ENCODE data around the gene GATC. TPM values are rescaled to one million over a fixed set of nuclear protein-coding genes. Genes with fewer than 3 reads are reported as not detected.
A peak's percentile ranks its signal among the peaks of the same experiment; 100 is the strongest.

GATC gene
- 10 to 100 TPM; 18.6 to 37.1 (median 27.3) TPM for total RNA-seq

DNA sequence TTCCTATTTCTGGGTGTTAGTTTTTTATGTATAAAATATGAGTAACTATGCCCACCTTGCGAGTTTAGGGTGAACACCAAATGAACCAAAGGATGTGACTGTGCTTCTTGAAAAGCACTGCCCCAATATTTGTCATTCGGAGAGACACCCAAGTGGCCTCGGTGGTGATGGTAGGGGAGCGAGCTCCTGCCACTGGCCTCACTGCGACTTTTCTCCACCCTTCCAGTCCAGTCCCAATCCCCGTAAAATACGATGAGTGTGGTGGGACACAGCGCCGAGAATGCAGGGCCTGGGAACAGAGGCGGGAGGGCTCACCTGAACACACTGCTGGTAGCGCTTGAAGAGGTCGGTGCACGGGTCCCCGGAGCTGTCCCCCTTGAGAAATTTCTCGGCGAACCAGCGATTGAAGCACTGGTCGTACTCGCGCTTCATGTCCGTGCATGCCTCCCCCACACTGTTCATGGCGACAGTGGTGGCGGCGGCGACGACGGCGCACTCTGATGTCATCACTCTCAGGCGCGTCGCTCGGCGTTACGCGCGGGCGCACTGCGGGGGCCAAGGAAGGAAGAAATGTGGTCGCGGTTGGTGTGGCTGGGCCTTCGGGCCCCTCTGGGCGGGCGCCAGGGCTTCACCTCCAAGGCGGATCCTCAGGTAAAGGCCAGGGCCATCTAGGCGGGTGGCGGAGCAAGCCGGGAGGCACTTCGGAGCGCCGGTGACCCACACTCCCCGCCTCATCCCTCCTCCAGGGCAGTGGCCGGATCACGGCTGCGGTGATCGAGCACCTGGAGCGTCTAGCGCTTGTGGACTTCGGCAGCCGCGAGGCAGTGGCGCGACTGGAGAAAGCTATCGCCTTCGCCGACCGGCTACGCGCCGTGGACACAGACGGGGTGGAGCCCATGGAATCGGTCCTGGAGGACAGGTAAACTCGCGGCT, at the start of gene GATC, which contains the start of gene TRIAP1:
TSS of gene GATC (plus strand) at position 534 of the 933 bp plus-strand sequence. CDS start at position 571, 37 bp downstream.
TSS of gene TRIAP1 (minus strand) at position 474 of the 933 bp plus-strand sequence. CDS start at position 462, 12 bp downstream.
- Histone ChIP-seq H3K9me3 (no peaks in the 10 kb centered on the region), H3K36me3 (peaks cover 0 to 45% (median 0%) of the 10 kb centered on the region in 3 donors)

DNA sequence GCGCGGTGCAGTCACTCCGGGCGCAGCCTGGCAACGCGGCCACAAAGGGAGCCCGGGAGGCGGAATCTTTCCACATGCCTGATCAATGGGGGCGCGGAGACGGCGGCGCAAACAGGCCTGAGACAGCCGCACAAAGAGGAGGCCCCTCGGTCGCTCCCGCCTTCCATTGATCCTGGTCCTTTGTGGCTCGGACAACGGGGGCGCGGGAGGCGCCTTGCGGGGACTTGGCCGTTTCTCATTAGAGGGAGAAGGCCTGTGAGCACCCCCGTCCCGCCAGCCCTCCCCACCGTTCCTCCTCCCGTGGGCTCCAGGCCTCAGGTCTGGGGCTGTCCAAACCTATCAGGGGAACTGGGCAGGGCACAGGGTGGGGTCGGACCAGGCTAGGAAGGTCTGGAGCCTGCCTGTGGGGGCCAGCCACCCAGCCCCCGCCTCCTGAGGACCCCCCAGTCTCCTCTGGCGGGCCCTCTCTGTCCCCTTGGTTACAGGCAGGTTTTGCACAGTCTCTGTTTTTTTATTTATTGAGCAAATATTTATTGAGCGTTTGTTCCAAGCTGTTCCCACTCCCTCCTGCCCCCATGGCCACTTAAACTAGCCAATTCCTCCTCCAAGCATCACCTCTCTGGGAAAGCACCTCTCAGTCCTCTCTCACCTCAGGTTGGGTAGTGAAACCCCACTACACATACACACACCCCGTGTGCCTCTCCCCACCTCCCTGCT, 48.3 kb upstream of the GATC start:
- TF ChIP-seq POLR2A (IDR thresholded peaks at IDR 0.05) = no peak
- TF ChIP-seq, protein P1, sequence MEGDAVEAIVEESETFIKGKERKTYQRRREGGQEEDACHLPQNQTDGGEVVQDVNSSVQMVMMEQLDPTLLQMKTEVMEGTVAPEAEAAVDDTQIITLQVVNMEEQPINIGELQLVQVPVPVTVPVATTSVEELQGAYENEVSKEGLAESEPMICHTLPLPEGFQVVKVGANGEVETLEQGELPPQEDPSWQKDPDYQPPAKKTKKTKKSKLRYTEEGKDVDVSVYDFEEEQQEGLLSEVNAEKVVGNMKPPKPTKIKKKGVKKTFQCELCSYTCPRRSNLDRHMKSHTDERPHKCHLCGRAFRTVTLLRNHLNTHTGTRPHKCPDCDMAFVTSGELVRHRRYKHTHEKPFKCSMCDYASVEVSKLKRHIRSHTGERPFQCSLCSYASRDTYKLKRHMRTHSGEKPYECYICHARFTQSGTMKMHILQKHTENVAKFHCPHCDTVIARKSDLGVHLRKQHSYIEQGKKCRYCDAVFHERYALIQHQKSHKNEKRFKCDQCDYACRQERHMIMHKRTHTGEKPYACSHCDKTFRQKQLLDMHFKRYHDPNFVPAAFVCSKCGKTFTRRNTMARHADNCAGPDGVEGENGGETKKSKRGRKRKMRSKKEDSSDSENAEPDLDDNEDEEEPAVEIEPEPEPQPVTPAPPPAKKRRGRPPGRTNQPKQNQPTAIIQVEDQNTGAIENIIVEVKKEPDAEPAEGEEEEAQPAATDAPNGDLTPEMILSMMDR (IDR thresholded peaks at IDR 0.05) = no peak
- H3K27me3 ChIP-seq = no peaks in the 10 kb centered on the region
- no peaks in the 10 kb centered on the region for H3K9me3 ChIP-seq
- no peak overlapping the region for H3K27ac ChIP-seq
- peaks cover 0 to 7% (median 0%) of the 10 kb centered on the region in 4 donors for H3K4me1 ChIP-seq
- no peaks in the 10 kb centered on the region for H3K36me3 ChIP-seq
- H3K4me3 ChIP-seq = no peak overlapping the region
- DNase-seq = no peak

More for the DNA sequence above, at the start of gene GATC, which contains the start of gene TRIAP1:
- Histone ChIP-seq H3K4me1 (peaks cover 0 to 20% (median 10%) of the 10 kb centered on the region in 4 donors), H3K27me3 (no peaks in the 10 kb centered on the region), H3K4me3 (peak within 1 kb of the TSS; percentile 64 to 92 (median 89)), H3K27ac (peak within 1 kb of the TSS; percentile 87 to 91 (median 90))
- peak; percentile 79 to 93 (median 91) for DNase-seq
- peak; percentile 68 to 73 for TF ChIP-seq POLR2A (IDR thresholded peaks at IDR 0.05)
- TF ChIP-seq, protein P1 (IDR thresholded peaks at IDR 0.05) = peak in 1 of 6 experiments; percentile 23

- no peak overlapping the region for H3K4me3 ChIP-seq
- H3K36me3 ChIP-seq = no peaks in the 10 kb centered on the region
- no peak overlapping the region for H3K27ac ChIP-seq
- no peak for TF ChIP-seq POLR2A (IDR thresholded peaks at IDR 0.05)
- TF ChIP-seq, protein P1 (IDR thresholded peaks at IDR 0.05) = no peak
- no peak for DNase-seq
- H3K27me3 ChIP-seq = no peaks in the 10 kb centered on the region
- no peaks in the 10 kb centered on the region for H3K9me3 ChIP-seq
- H3K4me1 ChIP-seq = peaks cover 0 to under 1% (median 0%) of the 10 kb centered on the region in 4 donors
Measured at GRCh38 chr12:120399531-120399930, 46.7 kb upstream of the GATC start.

GRCh38 chr12:120402217-120402616, 44.0 kb upstream of the GATC start:
- Histone ChIP-seq H3K9me3 (no peaks in the 10 kb centered on the region), H3K36me3 (no peaks in the 10 kb centered on the region), H3K27me3 (no peaks in the 10 kb centered on the region), H3K4me3 (no peak overlapping the region), H3K4me1 (no peaks in the 10 kb centered on the region), H3K27ac (no peak overlapping the region)
- no peak for DNase-seq
- TF ChIP-seq, protein P1 (IDR thresholded peaks at IDR 0.05) = no peak
- no peak for TF ChIP-seq POLR2A (IDR thresholded peaks at IDR 0.05)

GRCh38 chr12:120403869-120404268, 42.4 kb upstream of the GATC start:
- DNase-seq = no peak
- no peaks in the 10 kb centered on the region for H3K4me1 ChIP-seq
- TF ChIP-seq, protein P1 (IDR thresholded peaks at IDR 0.05) = no peak
- TF ChIP-seq POLR2A (IDR thresholded peaks at IDR 0.05) = no peak
- no peaks in the 10 kb centered on the region for H3K9me3 ChIP-seq
- no peak overlapping the region for H3K4me3 ChIP-seq
- no peak overlapping the region for H3K27ac ChIP-seq
- no peaks in the 10 kb centered on the region for H3K36me3 ChIP-seq
- H3K27me3 ChIP-seq = no peaks in the 10 kb centered on the region

All from Peyer's patch (tissue), 4 donors.